MCF 10A (cell line): ENCODE measurements around the gene DERL3. TPM values are rescaled to one million over a fixed set of nuclear protein-coding genes. Genes with fewer than 3 reads are reported as not detected.

ENCODE experiments used
- BruUV-seq: library from RNA; stranded (reverse); fragments of 400-500 nt; replicated peaks from 2 replicates; lab custom pipeline; 2021; lab: Mats Ljungman, UMichigan
- CTCF ChIA-PET: fragments of 300-600 bp; sonication (Branson Sonifier 250); formaldehyde crosslinking; extraction: SDS; loops from one replicate; lab custom pipeline; 2021; ENCODE audit warnings: antibody characterized with exemption, inconsistent platforms; lab: Yijun Ruan, JAX
- POLR2A ChIA-PET: fragments of 300-600, 350-650 bp; sonication (Branson Sonifier 250); formaldehyde crosslinking; extraction: SDS; loops from one replicate; lab custom pipeline; 2020; ENCODE audit warnings: antibody characterized with exemption, inconsistent platforms; lab: Yijun Ruan, JAX
- DNase-seq: peaks from one replicate; pipeline ENCODE4 v3.0.0-alpha.2; 2018; ENCODE audit not compliant: unreplicated experiment
- H3K27ac Mint-ChIP-seq: one replicate; pipeline ENCODE4 v1.8.0; 2022; ENCODE audit warnings: mild to moderate bottlenecking, low read depth, mixed read lengths; ENCODE audit not compliant: unreplicated experiment
- H3K27me3 Mint-ChIP-seq: one replicate; pipeline ENCODE4 v1.8.0; 2022; ENCODE audit warnings: mixed read lengths; ENCODE audit not compliant: insufficient read depth, unreplicated experiment
- H3K36me3 Mint-ChIP-seq: one replicate; pipeline ENCODE4 v1.8.0; 2022; ENCODE audit warnings: mild to moderate bottlenecking, moderate library complexity, mixed read lengths; ENCODE audit not compliant: insufficient read depth, unreplicated experiment
- H3K4me1 Mint-ChIP-seq: one replicate; pipeline ENCODE4 v1.8.0; 2022; ENCODE audit warnings: mixed read lengths; ENCODE audit not compliant: insufficient read depth, unreplicated experiment
- H3K4me3 Mint-ChIP-seq: one replicate; pipeline ENCODE4 v1.8.0; 2022; ENCODE audit warnings: mild to moderate bottlenecking, moderate library complexity, mixed read lengths; ENCODE audit not compliant: unreplicated experiment
- H3K9me3 Mint-ChIP-seq: one replicate; pipeline ENCODE4 v1.8.0; 2022; ENCODE audit warnings: mixed read lengths; ENCODE audit not compliant: unreplicated experiment
- intact Hi-C: fragments of 100-400 bp; cut with micrococcal nuclease; formaldehyde crosslinking; loops from 2 replicates; pipeline ENCODE4 v1.14.1; 2022
- total RNA-seq: library from RNA; stranded (reverse); gene quantifications from 2 replicates; pipeline ENCODE4 v1.2.3, GENCODE V29; 2022
- TF ChIP-seq, protein P1 (sequence below): fragments of 200-600 bp; IDR thresholded peaks from one replicate; pipeline ENCODE4 v1.8.0; 2022; ENCODE audit warnings: antibody characterized with exemption, mild to moderate bottlenecking; ENCODE audit not compliant: unreplicated experiment

Gene DERL3
- total RNA-seq, 1 experiment from 2014 or later, result not detected

DNA sequence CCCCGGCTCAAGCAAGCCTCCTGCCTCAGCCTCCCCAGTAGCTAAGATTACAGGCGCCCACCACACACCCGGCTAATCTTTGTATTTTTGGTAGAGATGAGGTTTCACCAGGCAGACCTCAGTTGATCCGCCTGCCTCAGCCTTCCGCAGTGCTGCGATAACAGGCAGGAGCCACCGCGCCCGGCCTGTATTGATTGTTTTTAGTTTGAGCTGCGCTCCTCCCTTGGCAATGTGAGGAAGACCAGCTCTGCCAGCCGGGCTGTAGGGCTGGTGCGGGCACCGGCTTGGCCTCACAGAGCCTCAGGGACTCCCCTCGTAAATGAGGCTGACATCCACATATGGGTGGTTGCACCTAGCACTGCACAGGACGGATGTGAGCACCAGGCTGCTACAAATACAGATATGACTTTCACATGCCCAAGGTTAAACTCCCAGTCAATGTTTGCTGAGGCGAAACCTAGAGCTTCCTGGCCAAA, 11.4 kb upstream of the DERL3 start:
- DNase-seq, result no peak
- no peaks in the 10 kb centered on the region for H3K27me3 Mint-ChIP-seq
- no peaks in the 10 kb centered on the region for H3K9me3 Mint-ChIP-seq
- no peaks in the 10 kb centered on the region for H3K36me3 Mint-ChIP-seq
- POLR2A ChIA-PET, result interaction anchor here (1.0 to 3.1 kb wide), 5 partner anchors 7 to 669 kb away, joined by 3 to 11 read pairs (median 3); partner anchors contain the start of genes CHCHD10 and SLC2A11
- H3K4me3 Mint-ChIP-seq, result no peak overlapping the region
- peaks cover 5% of the 10 kb centered on the region for H3K4me1 Mint-ChIP-seq
- BruUV-seq, result no TSS peak
- CTCF ChIA-PET, result interaction anchor here (0.5 to 4.9 kb wide), 30 partner anchors 8 to 462 kb away, joined by 3 to 53 read pairs (median 4); partner anchors contain the start of genes CHCHD10, MMP11 and SLC2A11
- intact Hi-C loops, result no loop called here
- no peak overlapping the region for H3K27ac Mint-ChIP-seq
- TF ChIP-seq, protein P1, sequence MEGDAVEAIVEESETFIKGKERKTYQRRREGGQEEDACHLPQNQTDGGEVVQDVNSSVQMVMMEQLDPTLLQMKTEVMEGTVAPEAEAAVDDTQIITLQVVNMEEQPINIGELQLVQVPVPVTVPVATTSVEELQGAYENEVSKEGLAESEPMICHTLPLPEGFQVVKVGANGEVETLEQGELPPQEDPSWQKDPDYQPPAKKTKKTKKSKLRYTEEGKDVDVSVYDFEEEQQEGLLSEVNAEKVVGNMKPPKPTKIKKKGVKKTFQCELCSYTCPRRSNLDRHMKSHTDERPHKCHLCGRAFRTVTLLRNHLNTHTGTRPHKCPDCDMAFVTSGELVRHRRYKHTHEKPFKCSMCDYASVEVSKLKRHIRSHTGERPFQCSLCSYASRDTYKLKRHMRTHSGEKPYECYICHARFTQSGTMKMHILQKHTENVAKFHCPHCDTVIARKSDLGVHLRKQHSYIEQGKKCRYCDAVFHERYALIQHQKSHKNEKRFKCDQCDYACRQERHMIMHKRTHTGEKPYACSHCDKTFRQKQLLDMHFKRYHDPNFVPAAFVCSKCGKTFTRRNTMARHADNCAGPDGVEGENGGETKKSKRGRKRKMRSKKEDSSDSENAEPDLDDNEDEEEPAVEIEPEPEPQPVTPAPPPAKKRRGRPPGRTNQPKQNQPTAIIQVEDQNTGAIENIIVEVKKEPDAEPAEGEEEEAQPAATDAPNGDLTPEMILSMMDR, result no peak

DNA sequence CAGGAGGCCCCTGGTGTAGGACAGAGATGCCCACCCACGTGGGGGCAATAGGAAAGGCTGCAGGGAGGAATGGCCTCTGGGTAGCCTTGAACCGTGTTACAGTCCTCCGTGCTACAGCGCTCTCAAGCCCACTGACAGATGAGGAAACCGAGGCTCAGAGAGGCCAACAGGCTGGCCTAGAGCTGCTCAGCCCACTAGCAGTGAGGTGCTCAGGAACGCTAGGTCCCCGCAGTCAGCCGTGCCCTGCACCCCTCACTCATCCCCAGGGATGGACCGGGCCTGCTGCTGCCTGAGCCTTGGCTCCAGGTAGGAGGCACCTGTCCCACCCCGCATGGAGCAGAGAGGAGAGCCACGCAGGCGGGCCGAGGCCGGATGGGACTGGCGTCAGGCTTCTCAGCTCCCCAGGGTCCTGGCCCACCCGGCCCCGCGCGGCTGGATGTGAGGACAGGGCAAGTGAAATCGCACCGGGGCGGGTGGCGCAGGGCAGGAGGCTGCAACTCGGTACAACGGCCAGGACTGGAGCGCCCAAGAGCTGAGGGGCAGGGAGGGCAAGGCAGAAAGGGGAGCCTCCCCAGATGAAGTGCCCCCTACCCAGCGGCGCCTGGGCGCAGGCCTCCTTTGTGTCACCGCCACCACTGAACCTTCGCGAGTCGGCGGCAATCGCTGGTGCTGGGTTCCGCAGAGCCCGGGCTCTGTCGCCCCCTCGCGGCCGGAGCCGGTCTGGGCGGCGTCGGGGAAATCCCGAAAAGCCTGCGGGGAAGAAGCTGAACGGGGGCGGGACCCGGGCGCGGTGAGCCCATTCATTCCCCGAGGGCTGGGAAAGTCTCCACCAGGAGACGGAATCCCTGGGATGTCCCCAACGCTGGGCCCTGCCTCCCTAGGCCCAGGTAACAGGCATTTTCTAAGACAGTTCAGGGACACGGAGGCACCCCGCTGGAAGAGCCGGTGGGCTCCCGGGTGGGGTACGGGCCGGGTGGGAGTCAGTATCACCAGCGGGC, 10.5 kb upstream of the DERL3 start:
- no peaks in the 10 kb centered on the region for H3K36me3 Mint-ChIP-seq
- BruUV-seq, result no TSS peak
- TF ChIP-seq, protein P1, result peak; percentile 96
- H3K4me3 Mint-ChIP-seq, result no peak overlapping the region
- no peaks in the 10 kb centered on the region for H3K27me3 Mint-ChIP-seq
- peak; percentile 66 for DNase-seq
- H3K27ac Mint-ChIP-seq, result no peak overlapping the region
- peaks cover 5% of the 10 kb centered on the region for H3K4me1 Mint-ChIP-seq
- ChIA-PET CTCF (interaction anchor here (0.5 to 4.9 kb wide), 34 partner anchors 9 to 464 kb away, joined by 3 to 53 read pairs (median 4); partner anchors contain the start of genes CHCHD10, MMP11 and SLC2A11), POLR2A (interaction anchor here (1.0 to 3.1 kb wide), 5 partner anchors 8 to 668 kb away, joined by 3 to 11 read pairs (median 3); partner anchors contain the start of genes CHCHD10 and SLC2A11)
- intact Hi-C loops, result loop anchor here (5.0 kb wide), 3 partner anchors 82 to 307 kb away; partner anchors contain the start of gene CHCHD10
- no peaks in the 10 kb centered on the region for H3K9me3 Mint-ChIP-seq

DNA sequence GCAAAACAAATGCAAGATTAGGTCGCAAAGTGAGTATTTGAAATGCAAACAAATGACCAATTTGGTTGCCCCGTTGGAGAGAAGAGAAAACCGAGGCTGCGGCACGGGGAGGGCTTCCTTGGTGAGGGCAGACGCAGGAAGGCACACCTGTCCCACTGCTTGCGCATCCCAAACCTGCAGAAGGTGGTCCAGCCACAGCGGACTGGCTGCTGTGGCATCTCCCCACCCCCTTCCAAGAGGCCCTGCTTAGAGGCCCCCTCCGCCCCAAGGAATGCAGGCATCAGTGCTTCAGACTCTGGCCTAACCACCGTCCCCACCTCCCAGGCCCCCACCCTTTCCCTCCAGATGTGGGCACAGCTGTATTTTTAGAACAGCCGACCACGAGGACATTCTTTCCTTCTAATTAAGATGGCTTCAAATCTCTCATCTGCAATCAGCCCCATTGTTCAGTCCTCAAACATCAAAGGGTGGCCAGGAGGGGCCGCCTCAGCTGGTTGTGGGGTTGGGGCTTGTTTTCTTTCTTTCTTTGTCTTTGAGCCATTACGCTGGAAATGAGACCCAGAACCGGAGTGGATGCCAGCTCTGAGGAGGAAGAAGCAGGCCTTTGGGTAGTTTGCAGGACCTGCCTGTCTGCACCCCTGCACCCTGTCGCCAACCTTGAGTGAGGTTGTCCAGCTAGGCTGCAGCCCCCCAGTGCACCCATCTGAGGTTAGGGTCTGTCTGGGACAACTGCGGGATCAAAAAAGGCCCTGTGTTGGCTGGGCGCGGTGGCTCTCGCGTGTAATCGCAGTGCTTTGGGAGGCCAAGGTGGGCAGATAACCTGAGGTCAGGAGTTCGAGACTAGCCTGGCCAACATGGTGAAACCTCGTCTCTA, 9.4 kb upstream of the DERL3 start:
- no TSS peak for BruUV-seq
- DNase-seq, result no peak
- Mint-ChIP-seq H3K4me1 (peaks cover 5% of the 10 kb centered on the region), H3K4me3 (no peak overlapping the region), H3K27ac (no peak overlapping the region), H3K36me3 (no peaks in the 10 kb centered on the region), H3K27me3 (no peaks in the 10 kb centered on the region), H3K9me3 (no peaks in the 10 kb centered on the region)
- TF ChIP-seq, protein P1, result no peak
- POLR2A ChIA-PET, result no interaction called here
- CTCF ChIA-PET, result interaction anchor here (0.9 to 4.9 kb wide), 6 partner anchors 10 to 460 kb away, joined by 3 to 53 read pairs (median 4); partner anchors contain the start of genes CHCHD10, MMP11 and SLC2A11
- intact Hi-C loops, result loop anchor here (5.0 kb wide), 3 partner anchors 81 to 306 kb away; partner anchors contain the start of gene CHCHD10
